ENCODE results near the gene PUSL1.

- no peak for TF ChIP-seq EZH2phosphoT487 (IDR thresholded peaks at IDR 0.05; ENCODE audit: borderline replicate concordance, low read length)
- TF ChIP-seq, protein P1, sequence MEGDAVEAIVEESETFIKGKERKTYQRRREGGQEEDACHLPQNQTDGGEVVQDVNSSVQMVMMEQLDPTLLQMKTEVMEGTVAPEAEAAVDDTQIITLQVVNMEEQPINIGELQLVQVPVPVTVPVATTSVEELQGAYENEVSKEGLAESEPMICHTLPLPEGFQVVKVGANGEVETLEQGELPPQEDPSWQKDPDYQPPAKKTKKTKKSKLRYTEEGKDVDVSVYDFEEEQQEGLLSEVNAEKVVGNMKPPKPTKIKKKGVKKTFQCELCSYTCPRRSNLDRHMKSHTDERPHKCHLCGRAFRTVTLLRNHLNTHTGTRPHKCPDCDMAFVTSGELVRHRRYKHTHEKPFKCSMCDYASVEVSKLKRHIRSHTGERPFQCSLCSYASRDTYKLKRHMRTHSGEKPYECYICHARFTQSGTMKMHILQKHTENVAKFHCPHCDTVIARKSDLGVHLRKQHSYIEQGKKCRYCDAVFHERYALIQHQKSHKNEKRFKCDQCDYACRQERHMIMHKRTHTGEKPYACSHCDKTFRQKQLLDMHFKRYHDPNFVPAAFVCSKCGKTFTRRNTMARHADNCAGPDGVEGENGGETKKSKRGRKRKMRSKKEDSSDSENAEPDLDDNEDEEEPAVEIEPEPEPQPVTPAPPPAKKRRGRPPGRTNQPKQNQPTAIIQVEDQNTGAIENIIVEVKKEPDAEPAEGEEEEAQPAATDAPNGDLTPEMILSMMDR (IDR thresholded peaks at IDR 0.05; ENCODE audit: low read depth, low read length, poor library complexity, severe bottlenecking): no peak
Observed at GRCh38 chr1:1343811-1344421, 35.5 kb downstream of the PUSL1 start.

All from DOHH2 (cell line).